Activated CD8-positive, alpha-beta memory T cell treated with anti-CD3 and anti-CD28 coated beads for 4 hours (primary cell): ENCODE data around the gene COPG1.

Experiments
- DNase-seq, 2 donors: peaks; one replicate each; pipeline ENCODE4 v3.0.0-alpha.2; 2020; ENCODE audit warnings: low read depth in 2 of 2

The COPG1 gene

DNA sequence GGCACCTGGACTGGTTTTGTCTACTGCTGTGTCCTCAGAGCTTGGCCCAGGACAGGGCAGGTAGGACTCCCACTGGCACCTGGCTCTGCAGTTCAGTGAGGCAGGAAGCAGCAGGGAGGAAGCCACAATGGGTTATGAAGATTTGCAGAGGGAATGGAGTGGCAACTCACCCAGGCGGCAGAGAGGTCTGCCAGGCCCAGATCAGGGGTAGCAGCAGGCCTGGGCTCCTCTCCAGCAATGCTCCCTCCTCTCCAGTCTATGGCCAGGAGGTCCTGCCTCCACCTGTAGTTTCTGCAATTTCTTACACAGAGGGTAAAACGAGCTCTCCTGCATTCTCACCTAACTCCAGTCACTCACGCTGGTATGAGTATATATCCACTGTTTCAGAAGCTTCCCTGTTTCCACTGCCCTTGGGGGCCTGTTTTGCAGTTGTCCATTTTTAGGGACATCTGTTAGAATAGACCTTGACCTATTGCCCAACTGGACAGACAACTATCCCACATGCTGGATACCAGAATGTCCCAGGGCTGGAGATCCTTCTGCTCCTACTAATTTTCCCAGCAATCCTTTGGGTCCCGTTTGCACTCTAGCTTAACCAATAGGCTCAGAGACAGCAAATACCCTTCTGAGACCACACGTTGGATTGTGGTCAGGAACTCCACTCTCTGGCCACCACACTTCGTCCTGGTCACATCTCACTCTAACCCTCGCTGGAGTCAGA, 64.4 kb downstream of the COPG1 start:
- DNase-seq: no peak

GRCh38 chr3:129314386-129315222, 65.2 kb downstream of the COPG1 start:
- DNase-seq: no peak

DNA sequence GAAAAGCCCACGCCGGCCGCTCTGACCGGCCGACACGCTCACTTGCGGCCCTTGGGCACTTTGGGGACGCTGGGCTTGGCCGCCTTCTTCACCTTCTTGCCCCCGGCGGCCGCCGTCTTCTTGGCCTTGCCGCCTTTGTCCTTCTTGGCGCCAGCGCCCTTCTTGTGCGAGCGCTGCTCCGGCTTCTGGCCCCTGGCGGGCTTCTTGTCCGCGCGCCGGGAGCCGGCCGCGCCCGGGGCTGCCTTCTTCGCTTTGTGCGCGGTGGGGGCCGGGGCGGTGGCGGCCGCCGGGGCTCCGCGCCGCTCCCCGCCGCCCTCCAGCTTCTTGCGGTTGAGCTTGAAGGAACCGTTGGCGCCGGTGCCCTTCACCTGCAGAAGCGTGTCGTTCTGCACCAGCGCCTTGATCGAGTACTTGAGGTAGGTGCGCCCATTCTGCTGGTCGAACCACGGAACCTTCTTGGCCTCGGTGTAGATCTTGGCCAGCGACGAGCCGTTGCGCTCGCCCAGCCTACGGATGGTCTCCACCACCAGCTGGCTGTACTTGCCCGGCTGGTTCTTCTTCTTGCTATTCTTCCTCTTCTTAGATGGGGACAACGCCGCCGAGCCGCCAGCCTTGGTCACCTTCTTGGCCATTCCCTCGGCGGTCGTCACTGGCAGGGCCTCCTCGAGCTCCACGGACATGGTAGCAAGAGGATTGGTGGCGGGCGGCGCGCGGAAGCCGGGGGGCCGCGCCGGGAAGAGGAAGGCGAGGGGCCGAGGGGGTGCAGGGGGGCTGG, 66.0 kb downstream of the COPG1 start:
- no peak for DNase-seq

GRCh38 chr3:129315998-129316247, 66.5 kb downstream of the COPG1 start:
- DNase-seq: no peak

- peak; percentile 71 to 79 for DNase-seq
Measured at GRCh38 chr3:129316248-129317013, 67.0 kb downstream of the COPG1 start.

DNA sequence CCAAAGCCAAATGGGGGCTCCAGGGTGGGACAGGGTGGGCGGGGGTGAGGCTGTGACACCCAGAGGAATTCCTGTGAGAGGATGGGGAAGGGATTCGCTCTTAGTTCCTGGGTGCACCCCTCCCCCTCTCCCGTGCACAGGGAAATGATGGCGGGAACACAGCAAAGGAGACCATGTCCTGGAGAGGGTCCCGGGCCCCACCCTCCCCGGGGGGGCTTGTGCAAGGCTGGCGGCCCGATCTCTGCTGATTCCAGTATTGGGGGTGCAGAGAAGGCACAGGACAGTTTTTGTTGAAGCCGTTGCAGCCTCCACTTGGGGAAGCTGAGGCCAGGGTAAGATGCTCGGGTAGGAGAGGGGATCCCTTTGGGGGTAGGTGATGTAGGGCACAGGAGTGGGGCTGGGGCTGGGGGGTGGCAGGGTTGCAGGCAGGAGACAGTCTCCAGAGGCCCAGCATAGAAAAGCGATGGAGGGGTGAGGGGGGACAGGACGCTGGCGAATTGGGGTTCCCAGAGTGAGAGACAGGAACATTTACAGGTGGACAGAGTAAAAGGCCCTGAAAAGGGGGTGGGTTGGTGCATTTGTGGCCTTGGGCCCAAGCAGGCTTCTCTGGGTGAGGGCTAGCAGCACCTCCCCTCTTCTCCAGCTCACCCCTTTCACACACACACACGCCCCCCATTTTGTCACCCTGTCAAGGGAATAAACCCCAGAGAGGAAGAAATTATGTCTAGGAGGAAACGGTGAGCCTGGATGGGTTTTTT, 67.8 kb downstream of the COPG1 start:
- DNase-seq: no peak

- no peak for DNase-seq
Measured at GRCh38 chr3:129317848-129318247, 68.4 kb downstream of the COPG1 start.

DNA sequence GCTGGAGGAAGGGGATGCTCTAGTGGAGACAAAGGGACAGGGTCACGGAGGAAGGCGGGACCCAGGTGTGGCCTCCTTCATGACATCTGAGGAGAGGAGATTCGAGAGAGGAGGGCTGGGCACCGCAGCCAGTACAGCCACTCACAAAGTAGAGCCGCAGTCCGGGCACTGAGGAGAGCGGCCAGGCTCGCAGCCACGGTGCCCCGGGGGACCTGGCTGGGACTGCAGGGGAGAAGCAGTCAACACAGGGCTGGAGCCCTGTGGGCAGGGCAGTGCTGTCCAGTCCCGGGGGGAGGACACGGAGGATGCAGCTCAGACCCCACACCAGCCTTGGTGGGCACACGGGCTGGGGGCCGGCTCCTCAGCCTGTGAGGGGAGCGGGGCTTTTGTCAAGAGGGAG, 69.5 kb downstream of the COPG1 start:
- no peak for DNase-seq

DNA sequence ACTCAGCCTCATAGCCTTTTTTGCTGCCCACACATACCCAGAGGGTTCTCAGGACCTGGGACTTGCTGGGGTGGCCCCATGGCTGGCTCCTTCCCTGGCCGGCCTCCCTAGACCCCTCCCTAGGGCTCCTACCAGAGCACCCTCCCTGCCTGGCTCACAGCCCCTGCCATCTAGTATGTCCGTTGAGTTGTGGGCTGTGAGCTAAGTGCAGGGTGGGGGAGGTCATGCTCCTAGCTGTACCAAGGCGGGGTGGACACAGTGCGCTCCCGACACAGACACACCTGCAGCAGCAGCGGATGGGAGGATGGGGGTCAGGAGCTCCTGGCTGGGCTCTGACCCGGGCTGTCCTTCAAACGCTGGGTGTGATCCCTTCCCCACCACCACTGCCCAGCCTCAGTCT, 70.9 kb downstream of the COPG1 start:
- no peak for DNase-seq

GRCh38 chr3:129320825-129321487, 71.5 kb downstream of the COPG1 start:
- DNase-seq: no peak

- no peak for DNase-seq
Measured at GRCh38 chr3:129321887-129322286, 72.5 kb downstream of the COPG1 start.

- DNase-seq: no peak
Measured at GRCh38 chr3:129323651-129324294, 74.4 kb downstream of the COPG1 start.

DNA sequence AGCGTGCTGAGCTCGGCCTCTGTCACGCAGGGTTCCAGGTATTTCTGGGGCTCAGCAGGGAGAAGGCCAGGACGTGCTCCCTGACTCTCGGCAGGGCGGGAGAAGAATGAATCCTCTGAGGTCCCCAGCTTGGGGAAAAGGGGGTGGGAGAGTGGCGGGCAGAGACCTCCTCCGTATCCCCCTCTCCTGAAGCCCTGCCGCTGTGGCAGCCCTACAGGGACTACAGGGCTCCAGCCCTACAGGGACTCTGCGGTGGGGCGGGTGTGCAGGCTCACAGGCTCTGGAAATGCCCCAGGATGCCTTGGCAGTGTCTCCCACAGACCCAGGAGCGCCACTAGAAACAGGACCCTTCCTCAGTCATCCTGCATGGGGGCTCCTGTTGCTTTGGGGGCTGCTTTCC, 75.4 kb downstream of the COPG1 start:
- no peak for DNase-seq

DNA sequence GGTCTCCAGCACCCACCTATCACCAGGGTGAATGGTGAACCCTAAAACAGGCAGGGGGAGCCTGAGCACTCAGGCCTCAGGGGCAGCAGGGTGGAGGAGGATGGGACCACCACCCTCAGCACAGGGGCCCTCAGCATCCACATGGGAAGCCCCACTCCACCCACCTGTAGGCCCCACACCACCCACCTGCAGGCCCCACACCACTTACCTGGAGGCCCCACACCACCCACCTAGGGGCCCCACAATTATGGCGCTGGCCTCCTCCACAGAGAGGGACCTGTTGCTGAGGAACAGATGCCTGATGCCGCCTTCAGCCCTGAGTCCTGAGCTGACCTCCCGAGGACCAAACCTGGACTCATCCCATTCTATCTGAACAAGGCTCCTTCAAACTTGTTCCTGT, 76.0 kb downstream of the COPG1 start:
- DNase-seq: no peak

DNA sequence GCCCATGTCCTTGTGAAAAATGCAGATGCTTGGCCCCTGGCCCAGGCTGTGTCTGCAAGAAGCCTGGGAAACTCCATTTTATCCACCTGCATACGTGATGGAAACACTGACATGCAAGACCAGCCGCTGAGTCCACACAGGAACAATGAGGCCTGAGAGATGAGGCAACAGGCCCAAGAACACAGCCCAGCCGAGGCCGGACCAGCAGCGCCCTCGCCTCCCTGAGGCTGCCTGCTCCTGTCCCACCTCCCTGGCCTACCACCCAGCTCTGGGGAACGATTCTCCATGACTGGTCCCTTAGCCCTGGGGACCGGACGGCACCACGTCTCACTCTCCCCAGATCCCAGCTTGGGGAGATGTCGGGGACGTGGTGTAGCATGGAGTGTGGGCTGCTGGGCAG, 76.7 kb downstream of the COPG1 start:
- no peak for DNase-seq

DNA sequence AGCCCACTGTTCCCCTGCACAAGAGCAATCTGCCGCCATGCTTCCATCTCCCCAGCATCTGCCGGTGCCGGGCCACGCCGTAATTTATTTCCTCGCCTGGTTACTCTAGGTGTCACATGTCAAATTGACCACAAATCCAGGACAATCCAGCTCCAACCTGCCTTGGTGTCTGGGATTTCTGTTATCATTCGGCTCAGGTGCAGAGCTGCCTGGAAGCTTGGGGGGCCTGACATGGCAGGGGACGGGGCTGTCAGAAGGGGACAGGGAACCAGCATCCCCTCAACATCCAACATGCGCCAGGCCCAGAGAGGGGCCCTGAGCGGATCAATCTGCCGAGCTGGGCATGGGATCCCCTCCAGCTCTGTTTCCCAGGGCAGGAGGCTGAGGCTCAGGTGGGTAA, 77.2 kb downstream of the COPG1 start:
- no peak for DNase-seq
